Suprapubic skin (tissue), 4 donors: ENCODE results near the gene MBD3L5. TPM values are rescaled to one million over a fixed set of nuclear protein-coding genes. Genes with fewer than 3 reads are reported as not detected.
"Not testable (repeated sequence)": the region's sequence is repeated elsewhere in the genome, so short reads cannot be mapped to it uniquely, and the experiment has no call there.

Experiments used
- DNase-seq, 2 donors: peaks; one replicate each; pipeline ENCODE4 v3.0.0-alpha.2; 2019; ENCODE audit warnings: low spot score in 2 of 2
- H3K27ac ChIP-seq: fragments of 200-600 bp; sonication (generic); one replicate; pipeline ENCODE4 v1.5.1; 2019
- H3K27me3 ChIP-seq: fragments of 200-600 bp; sonication (generic); one replicate; pipeline ENCODE4 v1.5.1; 2019
- H3K36me3 ChIP-seq: fragments of 200-600 bp; sonication (generic); one replicate; pipeline ENCODE4 v1.5.1; 2019
- H3K4me1 ChIP-seq: fragments of 200-600 bp; sonication (generic); one replicate; pipeline ENCODE4 v1.5.1; 2019
- H3K4me3 ChIP-seq: fragments of 200-600 bp; sonication (generic); one replicate; pipeline ENCODE4 v1.5.1; 2019; ENCODE audit warnings: mild to moderate bottlenecking
- H3K9me3 ChIP-seq: fragments of 200-600 bp; sonication (generic); one replicate; pipeline ENCODE4 v1.5.1; 2019
- EP300 ChIP-seq: sonication (generic); formaldehyde crosslinking; IDR thresholded peaks from one replicate; pipeline ENCODE4 v1.6.1; 2017; ENCODE audit warnings: antibody characterized with exemption
- POLR2A ChIP-seq, 2 donors: fragments of 450-650 bp; IDR thresholded peaks; one replicate each; pipeline ENCODE4 v1.6.1; 2017; ENCODE audit warnings: antibody characterized with exemption in 2 of 2, mild to moderate bottlenecking in 2 of 2, moderate library complexity in 2 of 2
- POLR2AphosphoS5 ChIP-seq, 3 donors: sonication (generic); formaldehyde crosslinking; IDR thresholded peaks; one replicate each; pipeline ENCODE4 v1.6.1; 2017; ENCODE audit warnings: antibody characterized with exemption in 3 of 3
- WGBS: methylation state at CpG from one replicate; pipeline ENCODE4 v1.1.5; 2018; 5-methylcytosine and 5-hydroxymethylcytosine counted together
- total RNA-seq, 4 donors: library from RNA; depleted of rRNA; stranded (reverse); fragments of >200 nt; gene quantifications; one replicate each; pipeline ENCODE4 v1.1.0, GENCODE V29; 2016
- TF ChIP-seq, protein P1 (sequence below), 2 donors: fragments of 200-600 bp in 1 of 2; fragments of 450-650 bp in 1 of 2; sonication (generic) in 1 of 2; IDR thresholded peaks; one replicate each; pipeline ENCODE4 v1.5.1; 2016 to 2019; ENCODE audit warnings: antibody characterized with exemption in 2 of 2, mild to moderate bottlenecking in 1 of 2, moderate library complexity in 1 of 2

The MBD3L5 gene
- total RNA-seq, 4 donors from 2014 or later = not detected

DNA sequence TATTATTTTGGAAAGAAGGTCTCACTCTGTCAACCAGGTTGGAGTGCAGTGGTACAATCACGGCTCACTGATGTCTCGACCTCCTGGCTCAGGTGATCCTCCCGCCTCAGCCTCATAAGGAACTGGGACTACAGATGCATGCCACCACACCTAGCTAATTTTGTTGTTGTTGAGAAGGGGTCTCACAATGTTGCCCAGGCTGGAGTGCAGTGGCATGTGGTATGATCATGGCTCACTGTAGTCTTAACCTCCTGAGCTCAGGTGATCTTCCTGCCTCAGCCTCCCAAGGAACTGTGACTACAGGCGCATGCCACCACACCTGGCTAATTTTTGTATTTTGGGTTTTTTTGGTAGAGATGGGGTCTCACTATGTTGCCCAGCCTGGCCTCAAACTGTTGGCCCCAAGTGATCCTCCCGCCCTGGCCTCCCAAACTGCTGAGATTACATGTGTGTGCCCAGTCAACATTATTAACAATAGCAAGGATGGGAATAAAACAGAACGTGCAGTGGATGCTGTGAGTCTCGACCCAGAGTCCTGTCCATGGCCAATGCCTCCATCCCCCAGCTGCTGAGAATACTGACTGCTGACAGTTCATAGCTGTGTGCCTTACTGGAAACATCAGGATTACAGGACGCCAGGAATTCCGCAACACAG is 33.5 kb downstream of the MBD3L5 start:
- Histone ChIP-seq H3K36me3 (no peaks in the 10 kb centered on the region), H3K4me3 (no peak overlapping the region), H3K27me3 (no peaks in the 10 kb centered on the region), H3K27ac (no peak overlapping the region), H3K9me3 (no peaks in the 10 kb centered on the region), H3K4me1 (no peaks in the 10 kb centered on the region)
- no peak for TF ChIP-seq POLR2AphosphoS5 (IDR thresholded peaks at IDR 0.05)
- TF ChIP-seq, protein P1, sequence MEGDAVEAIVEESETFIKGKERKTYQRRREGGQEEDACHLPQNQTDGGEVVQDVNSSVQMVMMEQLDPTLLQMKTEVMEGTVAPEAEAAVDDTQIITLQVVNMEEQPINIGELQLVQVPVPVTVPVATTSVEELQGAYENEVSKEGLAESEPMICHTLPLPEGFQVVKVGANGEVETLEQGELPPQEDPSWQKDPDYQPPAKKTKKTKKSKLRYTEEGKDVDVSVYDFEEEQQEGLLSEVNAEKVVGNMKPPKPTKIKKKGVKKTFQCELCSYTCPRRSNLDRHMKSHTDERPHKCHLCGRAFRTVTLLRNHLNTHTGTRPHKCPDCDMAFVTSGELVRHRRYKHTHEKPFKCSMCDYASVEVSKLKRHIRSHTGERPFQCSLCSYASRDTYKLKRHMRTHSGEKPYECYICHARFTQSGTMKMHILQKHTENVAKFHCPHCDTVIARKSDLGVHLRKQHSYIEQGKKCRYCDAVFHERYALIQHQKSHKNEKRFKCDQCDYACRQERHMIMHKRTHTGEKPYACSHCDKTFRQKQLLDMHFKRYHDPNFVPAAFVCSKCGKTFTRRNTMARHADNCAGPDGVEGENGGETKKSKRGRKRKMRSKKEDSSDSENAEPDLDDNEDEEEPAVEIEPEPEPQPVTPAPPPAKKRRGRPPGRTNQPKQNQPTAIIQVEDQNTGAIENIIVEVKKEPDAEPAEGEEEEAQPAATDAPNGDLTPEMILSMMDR (IDR thresholded peaks at IDR 0.05) = no peak
- TF ChIP-seq EP300 = no peak
- TF ChIP-seq POLR2A (IDR thresholded peaks at IDR 0.05) = no peak
- WGBS = 89% methylated on average over 7 of the region's 9 CpGs
- DNase-seq = no peak

DNA sequence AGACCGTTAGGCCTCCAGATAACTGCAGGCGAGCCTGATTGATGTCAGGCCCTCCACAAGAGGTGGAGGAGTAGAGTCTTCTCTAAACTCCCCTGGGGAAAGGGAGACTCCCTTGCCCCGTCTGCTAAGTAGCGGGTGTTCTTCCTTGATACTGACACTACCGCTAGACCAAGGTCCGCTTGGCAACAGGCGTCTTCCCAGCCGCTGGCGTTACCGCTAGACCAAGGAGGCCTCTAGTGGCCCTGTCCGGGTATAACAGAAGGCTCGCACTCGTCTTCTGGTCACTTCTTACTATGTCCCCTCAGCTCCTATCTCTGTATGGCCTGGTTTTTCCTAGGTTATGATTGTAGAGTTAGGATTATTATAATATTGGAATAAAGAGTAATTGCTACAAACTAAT is 36.7 kb downstream of the MBD3L5 start:
- not testable (repeated sequence) for H3K4me3 ChIP-seq, DNase-seq, H3K36me3 ChIP-seq, H3K9me3 ChIP-seq, H3K27ac ChIP-seq, H3K27me3 ChIP-seq, H3K4me1 ChIP-seq
- 49% methylated on average over 13 of the region's 13 CpGs for WGBS

DNA sequence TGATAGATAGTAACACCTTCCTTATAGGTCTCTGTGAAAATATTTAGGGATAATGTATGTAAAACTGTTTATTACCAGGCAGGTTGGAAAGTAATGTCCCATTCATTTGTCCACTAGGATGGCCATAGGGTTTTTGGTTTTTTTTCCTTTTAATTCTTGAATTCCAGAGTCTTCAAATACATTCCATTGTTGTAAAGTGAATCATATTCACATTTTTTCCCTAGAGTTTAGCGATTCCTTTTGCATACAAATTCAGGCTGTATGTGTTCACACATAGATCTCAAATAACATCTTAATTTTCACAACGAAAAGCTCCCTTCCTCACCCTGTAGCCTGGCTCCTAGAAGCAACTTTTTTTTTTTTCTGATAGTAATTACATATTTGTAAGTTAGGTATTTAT is 37.3 kb downstream of the MBD3L5 start:
- WGBS = 57% methylated on average over 2 of the region's 2 CpGs
- peaks cover 14% of the 10 kb centered on the region for H3K36me3 ChIP-seq
- no peaks in the 10 kb centered on the region for H3K27me3 ChIP-seq
- no peak for TF ChIP-seq POLR2A (IDR thresholded peaks at IDR 0.05)
- TF ChIP-seq EP300 = no peak
- no peak for TF ChIP-seq POLR2AphosphoS5 (IDR thresholded peaks at IDR 0.05)
- TF ChIP-seq, protein P1 (IDR thresholded peaks at IDR 0.05) = no peak
- no peak for DNase-seq
- no peak overlapping the region for H3K4me3 ChIP-seq
- H3K4me1 ChIP-seq = peaks cover 9% of the 10 kb centered on the region
- H3K27ac ChIP-seq = no peak overlapping the region
- H3K9me3 ChIP-seq = no peaks in the 10 kb centered on the region

DNA sequence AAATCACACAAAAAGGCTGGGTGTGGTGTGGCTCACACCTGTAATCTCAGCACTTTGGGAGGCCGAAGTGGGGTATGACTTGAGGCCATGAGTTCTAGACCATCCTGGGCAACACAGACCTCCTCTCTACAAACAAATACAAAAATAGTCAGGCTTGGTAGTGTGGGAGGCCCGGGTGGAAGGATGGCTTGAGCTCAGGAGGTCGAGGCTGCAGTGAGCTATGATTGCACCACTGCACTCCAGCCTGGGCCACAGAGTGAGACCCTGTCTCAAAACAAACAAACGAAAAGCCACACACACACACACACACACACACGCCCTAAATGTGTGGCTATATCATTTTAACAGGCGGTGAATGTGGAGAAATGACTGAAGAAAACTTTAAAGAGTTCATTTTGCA is 38.2 kb downstream of the MBD3L5 start:
- TF ChIP-seq POLR2A (IDR thresholded peaks at IDR 0.05) (no peak), EP300 (no peak), POLR2AphosphoS5 (IDR thresholded peaks at IDR 0.05) (no peak)
- TF ChIP-seq, protein P1 (IDR thresholded peaks at IDR 0.05) = no peak
- H3K4me3 ChIP-seq = peak overlapping the region; percentile 94
- H3K4me1 ChIP-seq = peaks cover 9% of the 10 kb centered on the region
- H3K36me3 ChIP-seq = peaks cover 23% of the 10 kb centered on the region
- H3K9me3 ChIP-seq = no peaks in the 10 kb centered on the region
- DNase-seq = no peak
- no peak overlapping the region for H3K27ac ChIP-seq
- 85% methylated on average over 6 of the region's 6 CpGs for WGBS
- H3K27me3 ChIP-seq = no peaks in the 10 kb centered on the region

DNA sequence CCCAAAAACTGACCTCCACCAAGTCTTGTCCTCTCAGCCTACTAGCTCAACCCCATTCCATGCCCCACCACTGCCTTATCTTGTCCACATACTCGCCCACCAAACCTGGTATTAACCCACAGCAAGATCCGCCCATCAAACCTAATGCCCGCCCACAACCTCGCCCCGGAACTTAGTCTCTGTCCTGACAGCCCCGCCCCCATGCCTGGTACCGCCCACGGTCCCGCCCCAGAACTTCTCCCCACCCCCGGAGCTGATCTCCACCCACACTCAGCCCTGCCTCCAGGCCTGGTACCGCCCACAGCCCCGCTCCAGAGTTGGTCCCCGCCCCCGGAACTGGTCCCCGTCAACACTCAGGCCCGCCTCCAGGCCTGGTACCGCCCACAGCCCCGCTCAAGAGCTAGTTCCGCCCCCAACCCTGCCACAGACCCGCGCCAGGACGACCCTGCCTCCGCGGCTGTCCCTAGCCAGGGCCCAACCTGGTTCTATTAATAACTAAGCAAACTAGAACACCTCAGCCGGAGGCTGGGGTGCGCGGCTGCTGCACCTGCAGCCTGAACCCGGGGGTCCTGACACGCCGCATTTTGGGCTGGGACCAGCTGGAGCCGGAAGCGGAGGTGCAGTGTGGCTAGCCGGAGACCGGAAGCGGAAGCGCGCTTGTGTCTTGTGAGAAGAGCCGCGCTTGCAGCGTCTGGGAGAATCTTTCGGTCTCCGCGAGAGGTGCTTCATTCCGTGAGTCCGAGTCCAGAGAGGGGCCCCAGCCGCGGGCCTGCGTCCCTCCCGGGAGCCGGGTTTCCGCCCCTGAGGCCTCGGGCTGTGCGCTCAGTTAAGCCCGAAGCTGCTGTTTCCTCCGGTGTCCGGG is 38.9 kb downstream of the MBD3L5 start, which contains the start of gene ZNF557:
ZNF557 (plus strand) TSS at position 662 of the 862 bp plus-strand sequence. CDS start 5,372 bp downstream, outside the sequence.
- 3% methylated on average over 29 of the region's 56 CpGs for WGBS
- H3K27ac ChIP-seq = peak within 1 kb of the TSS; percentile 87
- H3K9me3 ChIP-seq = no peaks in the 10 kb centered on the region
- TF ChIP-seq POLR2A (IDR thresholded peaks at IDR 0.05) (peak in 1 of 2 donors; percentile 50), EP300 (no peak), POLR2AphosphoS5 (IDR thresholded peaks at IDR 0.05) (peak in 2 of 3 donors; percentile 35 to 79)
- H3K4me1 ChIP-seq = peaks cover 9% of the 10 kb centered on the region
- peak; percentile 99 to 100 for DNase-seq
- H3K27me3 ChIP-seq = no peaks in the 10 kb centered on the region
- peak within 1 kb of the TSS; percentile 94 for H3K4me3 ChIP-seq
- H3K36me3 ChIP-seq = peaks cover 30% of the 10 kb centered on the region

DNA sequence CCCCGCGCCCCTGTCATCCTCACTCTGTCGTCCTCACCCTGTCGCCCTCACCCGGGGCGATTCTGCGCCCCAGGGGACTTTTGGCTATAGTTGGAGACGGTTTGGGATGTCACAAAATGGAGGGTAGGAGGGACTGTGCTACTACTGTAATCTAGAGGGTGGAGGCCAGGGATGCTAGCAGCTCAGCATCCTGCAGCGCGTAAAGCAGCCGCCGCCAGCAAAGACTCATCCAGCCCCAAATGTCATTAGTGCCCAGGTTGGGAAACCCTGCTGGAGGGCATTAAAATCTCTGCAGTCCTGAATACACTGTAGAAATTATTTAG is 39.5 kb downstream of the MBD3L5 start:
- TF ChIP-seq POLR2AphosphoS5 (IDR thresholded peaks at IDR 0.05) (no peak), POLR2A (IDR thresholded peaks at IDR 0.05) (no peak), EP300 (no peak)
- TF ChIP-seq, protein P1 (IDR thresholded peaks at IDR 0.05) = no peak
- 0% methylated on average over 5 of the region's 12 CpGs for WGBS
- no peak for DNase-seq
- H3K9me3 ChIP-seq = peaks cover 1% of the 10 kb centered on the region
- peaks cover 36% of the 10 kb centered on the region for H3K36me3 ChIP-seq
- peak overlapping the region; percentile 87 for H3K27ac ChIP-seq
- H3K27me3 ChIP-seq = no peaks in the 10 kb centered on the region
- peaks cover 9% of the 10 kb centered on the region for H3K4me1 ChIP-seq
- peak overlapping the region; percentile 94 for H3K4me3 ChIP-seq
